ENCODE results near the gene DERA. TPM values are rescaled to one million over a fixed set of nuclear protein-coding genes. Genes with fewer than 3 reads are reported as not detected.

DERA gene
- total and polyA plus RNA-seq, 2 of the 8 experiments (the other 6 are each of a cell fraction or from before 2014, with no cell fraction given) = 13.1 to 17.1 TPM

GRCh38 chr12:15984097-15984800, 73.1 kb downstream of the DERA start (continued):
- TF ChIP-seq KDM1A (IDR thresholded peaks at IDR 0.05; ENCODE audit: borderline replicate concordance, low read length) = no peak
- no peak for TF ChIP-seq RBBP5 (IDR thresholded peaks at IDR 0.05; ENCODE audit: borderline replicate concordance, low read depth, low read length)
- TF ChIP-seq SRF (IDR thresholded peaks at IDR 0.05; ENCODE audit: low read depth, low read length) = no peak
